Measurements from ENCODE around the gene MORC3. TPM values are rescaled to one million over a fixed set of nuclear protein-coding genes. Genes with fewer than 3 reads are reported as not detected.

Gene MORC3
- total RNA-seq, 1 experiment from 2014 or later: 19.8 TPM

- RAD21 ChIA-PET (ENCODE audit: low non-redundant PET in 1 of 2, low total read pairs in 2 of 2, uncharacterized antibody in 2 of 2, unreplicated experiment in 2 of 2): no interaction called here
- TF ChIP-seq ZNF274 (IDR thresholded peaks at IDR 0.05; ENCODE audit: low read depth, low read length) (no peak), POLR2A (IDR thresholded peaks at IDR 0.05; ENCODE audit: borderline replicate concordance, extremely low read depth, insufficient read depth, insufficient read length) (no peak), ELF1 (IDR thresholded peaks at IDR 0.05; ENCODE audit: borderline replicate concordance, low read depth) (no peak), YY1 (IDR thresholded peaks at IDR 0.05; ENCODE audit: extremely low read depth, insufficient replicate concordance, low read depth, low read length) (no peak), CEBPB (IDR thresholded peaks at IDR 0.05; ENCODE audit: low read depth) (no peak)
- H3K4me2 ChIP-seq (ENCODE audit: low read length): no peak overlapping the region
- H4K20me1 ChIP-seq (ENCODE audit: insufficient read depth): no peaks in the 10 kb centered on the region
- no peak overlapping the region for H3K9ac ChIP-seq (ENCODE audit: low read length)
- H3K27me3 ChIP-seq (ENCODE audit: insufficient read depth, low read length): no peaks in the 10 kb centered on the region
- peaks cover 77% of the 10 kb centered on the region for H3K79me2 ChIP-seq (ENCODE audit: insufficient read depth, low read length)
- CTCF ChIA-PET: no interaction called here
- H3K4me3 ChIP-seq (replicated peaks in 1 of 2; ENCODE audit: low read depth in 1 of 2, low read length in 2 of 2): no peak overlapping the region
- POLR2A ChIA-PET: no interaction called here
- no TSS peak for BruUV-seq (replicated peaks)
- no peaks in the 10 kb centered on the region for H3K9me3 ChIP-seq (ENCODE audit: control insufficient read depth in 1 of 2, insufficient read depth in 1 of 2, low read depth in 1 of 2, low read length in 2 of 2)
- no peak overlapping the region for H3K27ac ChIP-seq (ENCODE audit: low read depth, low read length)
- H2AFZ ChIP-seq (ENCODE audit: low read depth, low read length, poor library complexity, severe bottlenecking): no peak overlapping the region
- ATAC-seq (no peak), DNase-seq (ENCODE audit: low read depth, low spot score) (no peak)
- H3K36me3 ChIP-seq (ENCODE audit: control insufficient read depth in 1 of 2, insufficient read depth in 2 of 2, low read length in 2 of 2): no peaks in the 10 kb centered on the region; a peak in 1 of 4 replicates
- H3K9me2 ChIP-seq (ENCODE audit: insufficient read depth): no peaks in the 10 kb centered on the region
- intact Hi-C loops (cut with micrococcal nuclease): no loop called here
- peaks cover 15 to 36% of the 10 kb centered on the region in 2 experiments for H3K4me1 ChIP-seq (ENCODE audit: control insufficient read depth in 1 of 2, insufficient read depth in 2 of 2, low read length in 2 of 2)
Measured at GRCh38 chr21:36323032-36323431, 3.0 kb downstream of the MORC3 start.

GRCh38 chr21:36325373-36326010 is 5.5 kb downstream of the MORC3 start:
- TF ChIP-seq EZH2phosphoT487 (IDR thresholded peaks at IDR 0.05; ENCODE audit: borderline replicate concordance) (no peak), SRF (IDR thresholded peaks at IDR 0.05; ENCODE audit: low read depth) (no peak), REST (IDR thresholded peaks at IDR 0.05; ENCODE audit: low read depth) (no peak), TCF7L2 (IDR thresholded peaks at IDR 0.05; ENCODE audit: borderline replicate concordance, extremely low read depth, insufficient read depth, insufficient read length) (no peak), CTCF (IDR thresholded peaks at IDR 0.05 in 2 of 3, conservative IDR thresholded peaks at IDR 0.05 in 1 of 3; ENCODE audit: borderline replicate concordance in 1 of 3, insufficient read depth in 1 of 3, low read depth in 2 of 3, low read length in 2 of 3) (no peak), JUND (IDR thresholded peaks at IDR 0.05) (no peak), SIN3A (IDR thresholded peaks at IDR 0.05; ENCODE audit: low read depth) (no peak)
- Histone ChIP-seq H3K4me1 (ENCODE audit: control insufficient read depth in 1 of 2, insufficient read depth in 2 of 2, low read length in 2 of 2) (peaks cover 9 to 31% of the 10 kb centered on the region in 2 experiments), H3K79me2 (ENCODE audit: insufficient read depth, low read length) (peaks cover 100% of the 10 kb centered on the region), H3K9me3 (ENCODE audit: control insufficient read depth in 1 of 2, insufficient read depth in 1 of 2, low read depth in 1 of 2, low read length in 2 of 2) (no peaks in the 10 kb centered on the region), H2AFZ (ENCODE audit: low read depth, low read length, poor library complexity, severe bottlenecking) (no peak overlapping the region), H3K36me3 (ENCODE audit: control insufficient read depth in 1 of 2, insufficient read depth in 2 of 2, low read length in 2 of 2) (no peaks in the 10 kb centered on the region; a peak in 1 of 4 replicates), H3K27me3 (ENCODE audit: insufficient read depth, low read length) (no peaks in the 10 kb centered on the region), H3K4me2 (ENCODE audit: low read length) (no peak overlapping the region), H4K20me1 (ENCODE audit: insufficient read depth) (no peaks in the 10 kb centered on the region), H3K9ac (ENCODE audit: low read length) (no peak overlapping the region), H3K4me3 (replicated peaks in 1 of 2; ENCODE audit: low read depth in 1 of 2, low read length in 2 of 2) (no peak overlapping the region), H3K9me2 (ENCODE audit: insufficient read depth) (no peaks in the 10 kb centered on the region), H3K27ac (ENCODE audit: low read depth, low read length) (no peak overlapping the region)
- intact Hi-C loops (cut with micrococcal nuclease): no loop called here
- no peak for DNase-seq (ENCODE audit: low read depth, low spot score)
- ChIA-PET RAD21 (ENCODE audit: low non-redundant PET in 1 of 2, low total read pairs in 2 of 2, uncharacterized antibody in 2 of 2, unreplicated experiment in 2 of 2) (no interaction called here), POLR2A (no interaction called here), CTCF (no interaction called here)
- ATAC-seq: no peak
- no TSS peak for BruUV-seq (replicated peaks)

Data from HCT116 (cell line).